Measurements from ENCODE around the gene TXNDC2. TPM values are rescaled to one million over a fixed set of nuclear protein-coding genes. Genes with fewer than 3 reads are reported as not detected.

TXNDC2 gene
- total RNA-seq, 3 donors from 2014 or later = 0.28 TPM; not detected in 2

DNA sequence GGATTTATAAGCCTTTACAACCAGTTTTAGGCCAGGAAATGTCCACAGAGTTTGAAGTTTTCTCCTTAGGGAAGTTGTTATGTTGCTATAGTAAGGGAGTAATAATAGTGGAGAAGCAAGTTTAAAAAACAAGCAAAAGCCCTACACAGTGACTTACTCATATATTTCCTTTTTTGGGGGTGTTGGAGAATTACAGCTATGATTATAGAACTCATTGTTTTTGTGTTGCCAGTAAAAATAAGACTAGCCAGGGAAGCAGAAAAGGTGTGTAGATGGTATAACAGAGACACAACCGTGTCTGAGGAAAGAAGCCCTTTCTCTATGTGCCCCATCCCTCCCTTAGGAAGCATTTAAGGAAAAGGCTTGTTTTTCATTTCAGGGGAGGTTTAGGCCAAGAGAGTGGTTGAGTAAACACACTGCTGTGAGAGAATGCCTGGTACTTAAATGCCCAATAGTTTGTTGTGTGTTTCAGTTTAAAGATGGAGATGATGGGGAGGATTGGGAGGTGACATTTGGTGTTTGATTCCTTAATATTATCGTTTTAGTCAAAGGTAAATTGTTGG is 30.4 kb downstream of the TXNDC2 start:
- no peaks in the 10 kb centered on the region for H3K36me3 ChIP-seq (ENCODE audit: low read depth)
- no peak for ATAC-seq
- no peak for DNase-seq
- intact Hi-C loops (cut with DNase I, micrococcal nuclease) = no loop called here
- no peak for TF ChIP-seq CTCF (IDR thresholded peaks at IDR 0.05)
- H3K9me3 ChIP-seq = no peaks in the 10 kb centered on the region
- H3K4me1 ChIP-seq (ENCODE audit: low read depth) = peaks cover 50% of the 10 kb centered on the region
- H3K4me3 ChIP-seq = no peak overlapping the region

DNA sequence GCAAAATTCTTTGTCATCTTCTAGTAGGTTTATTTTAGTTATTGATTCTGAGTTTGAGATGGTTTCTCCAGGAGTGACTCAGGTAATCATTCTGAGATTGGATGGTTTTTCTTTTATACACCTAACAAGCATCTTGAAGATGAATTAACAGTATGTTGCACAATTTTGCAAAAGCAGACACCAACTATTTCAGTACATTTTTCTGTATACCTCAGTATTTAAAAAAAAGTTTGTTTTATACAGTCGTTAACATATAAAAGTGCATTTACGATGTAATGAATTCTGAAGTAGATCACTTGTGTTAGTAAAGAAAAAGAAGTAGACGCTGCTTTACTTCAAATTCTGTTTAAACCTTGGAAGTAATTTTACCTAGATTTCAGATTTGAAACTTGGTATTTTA is 31.0 kb downstream of the TXNDC2 start:
- intact Hi-C loops (cut with DNase I, micrococcal nuclease) = no loop called here
- DNase-seq (no peak), ATAC-seq (no peak)
- no peak for TF ChIP-seq CTCF (IDR thresholded peaks at IDR 0.05)
- Histone ChIP-seq H3K4me1 (ENCODE audit: low read depth) (peaks cover 50% of the 10 kb centered on the region), H3K36me3 (ENCODE audit: low read depth) (no peaks in the 10 kb centered on the region), H3K4me3 (no peak overlapping the region), H3K9me3 (no peaks in the 10 kb centered on the region)

DNA sequence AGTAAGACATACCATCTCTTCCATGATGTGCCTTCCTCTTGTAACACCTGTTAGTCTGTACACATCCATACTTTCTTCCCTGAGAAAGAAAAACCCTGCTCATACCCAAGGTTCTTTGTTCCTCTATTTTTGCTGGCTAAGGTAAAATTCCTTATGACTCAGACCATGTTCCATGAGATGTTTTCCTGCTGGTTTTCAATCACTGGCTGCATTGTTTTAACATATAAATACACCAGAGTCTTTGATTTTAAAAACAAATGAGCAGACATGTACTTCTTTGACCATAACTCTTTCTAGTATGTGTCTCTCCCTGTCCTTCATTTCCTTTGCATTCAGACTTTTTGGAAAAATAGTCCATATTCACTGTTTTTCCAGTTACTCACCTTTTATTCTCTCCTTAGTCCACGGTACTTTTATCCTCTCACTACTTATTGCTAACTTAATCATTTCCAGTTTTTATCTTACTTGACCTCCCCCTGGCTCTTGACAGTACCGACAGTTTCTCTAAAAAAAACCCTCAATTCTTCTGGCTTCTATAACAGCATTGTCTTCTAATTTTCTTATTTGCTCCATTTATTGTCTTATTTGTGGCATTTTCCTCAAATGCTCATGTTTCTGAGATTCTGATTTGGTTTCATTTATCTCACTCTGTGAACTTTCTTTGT is 32.4 kb downstream of the TXNDC2 start:
- DNase-seq (no peak), ATAC-seq (no peak)
- no peak for TF ChIP-seq CTCF (IDR thresholded peaks at IDR 0.05)
- Histone ChIP-seq H3K4me1 (ENCODE audit: low read depth) (peaks cover 45% of the 10 kb centered on the region), H3K36me3 (ENCODE audit: low read depth) (no peaks in the 10 kb centered on the region), H3K4me3 (no peak overlapping the region), H3K9me3 (no peaks in the 10 kb centered on the region)
- intact Hi-C loops (cut with DNase I, micrococcal nuclease) = no loop called here

DNA sequence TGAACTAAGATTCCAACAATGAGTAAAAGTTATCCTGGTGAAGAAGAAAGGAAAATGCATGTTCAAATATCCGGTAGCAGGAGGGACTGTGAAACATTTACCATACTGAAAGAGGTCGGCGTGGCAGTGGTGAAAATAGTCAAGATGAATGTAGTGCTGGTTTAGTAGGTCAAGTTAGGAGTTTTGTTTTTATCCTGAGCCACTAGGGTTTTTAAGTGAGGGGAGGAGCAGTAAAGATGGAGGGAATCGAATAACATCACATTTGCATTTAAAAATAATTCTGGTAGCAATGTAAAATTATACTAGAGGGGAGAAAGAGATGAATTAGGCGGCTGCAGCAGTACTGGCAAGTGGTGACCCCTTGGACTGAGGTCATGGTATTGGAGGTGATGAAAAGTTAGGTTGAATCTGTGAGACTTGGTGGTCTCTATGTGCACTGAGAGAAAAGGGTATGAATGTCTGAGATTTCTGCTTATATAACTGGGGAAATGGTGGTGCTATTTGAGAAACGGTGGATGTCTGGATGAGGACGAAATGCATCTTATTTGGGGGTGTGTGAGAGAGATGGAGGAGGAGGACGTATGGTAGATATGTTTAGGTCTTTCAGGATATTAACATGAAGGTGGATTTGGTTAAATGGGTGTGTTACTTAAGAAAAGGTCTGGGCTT is 33.9 kb downstream of the TXNDC2 start:
- TF ChIP-seq CTCF (IDR thresholded peaks at IDR 0.05) = no peak
- Histone ChIP-seq H3K4me1 (ENCODE audit: low read depth) (peaks cover 44% of the 10 kb centered on the region), H3K36me3 (ENCODE audit: low read depth) (no peaks in the 10 kb centered on the region), H3K4me3 (no peak overlapping the region), H3K9me3 (no peaks in the 10 kb centered on the region)
- DNase-seq (no peak), ATAC-seq (no peak)
- intact Hi-C loops (cut with DNase I, micrococcal nuclease) = loop anchor here in 1 of 2 donors (5.0 to 10.0 kb wide), 2 partner anchors 92 to 155 kb away; no protein-coding TSS in a partner anchor

DNA sequence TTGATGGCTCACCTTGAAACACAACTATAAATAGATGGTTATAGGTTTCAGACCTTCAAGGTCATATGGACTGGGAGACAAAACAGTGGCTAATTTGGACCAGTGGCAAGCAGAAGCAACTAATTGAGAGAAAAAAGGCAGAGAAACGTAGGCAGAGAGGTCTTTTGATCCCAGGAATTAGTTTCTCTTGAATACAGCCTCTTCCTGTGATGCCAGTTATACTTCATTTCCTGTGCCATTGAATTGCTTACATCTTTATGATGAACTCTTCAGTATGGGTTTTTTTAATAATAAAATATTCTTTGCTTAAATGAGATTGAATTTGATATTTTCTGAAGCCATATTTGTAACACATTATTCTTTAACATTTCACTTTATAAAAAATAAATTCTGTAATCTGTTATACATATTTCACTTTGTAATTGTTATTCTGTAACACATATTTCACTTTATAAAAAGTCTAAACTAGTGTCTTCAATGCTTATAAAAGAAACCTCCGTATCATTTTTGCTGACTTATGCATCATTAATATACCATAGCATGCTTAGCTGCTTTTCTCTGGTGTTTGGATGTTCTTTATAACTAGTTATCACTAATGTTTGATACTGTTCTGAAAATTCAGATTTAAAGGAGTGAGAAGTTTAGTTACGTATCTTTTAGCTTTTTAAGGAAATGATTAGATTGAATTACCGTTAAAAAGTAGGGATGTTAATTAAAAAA is 37.0 kb downstream of the TXNDC2 start:
- no peak for DNase-seq
- ATAC-seq = no peak
- H3K9me3 ChIP-seq = no peaks in the 10 kb centered on the region
- H3K36me3 ChIP-seq (ENCODE audit: low read depth) = no peaks in the 10 kb centered on the region
- peaks cover 50% of the 10 kb centered on the region for H3K4me1 ChIP-seq (ENCODE audit: low read depth)
- no peak overlapping the region for H3K4me3 ChIP-seq
- intact Hi-C loops (cut with DNase I, micrococcal nuclease) = loop anchor here in 1 of 2 donors (5.0 to 10.0 kb wide), 2 partner anchors 95 to 158 kb away; no protein-coding TSS in a partner anchor
- TF ChIP-seq CTCF (IDR thresholded peaks at IDR 0.05) = no peak
